GM19351 (cell line): ENCODE measurements around the gene ALK.

Source experiments
- ATAC-seq: cut with Tn5 transposase; IDR thresholded peaks from one replicate; pipeline ENCODE4 v1.9.1; 2021; ENCODE audit warnings: mild to moderate bottlenecking, moderate library complexity; ENCODE audit not compliant: unreplicated experiment

The ALK gene

GRCh38 chr2:29921560-29921915 is at the start of gene ALK:
Gene ALK (minus strand): TSS chr2:29921586. CDS start chr2:29920659, 927 bp downstream.
- ATAC-seq = no peak

- no peak for ATAC-seq
Observed at GRCh38 chr2:29966266-29966665, 44.9 kb upstream of the ALK start.

GRCh38 chr2:29963972-29964570 is 42.7 kb upstream of the ALK start:
- ATAC-seq = no peak

DNA sequence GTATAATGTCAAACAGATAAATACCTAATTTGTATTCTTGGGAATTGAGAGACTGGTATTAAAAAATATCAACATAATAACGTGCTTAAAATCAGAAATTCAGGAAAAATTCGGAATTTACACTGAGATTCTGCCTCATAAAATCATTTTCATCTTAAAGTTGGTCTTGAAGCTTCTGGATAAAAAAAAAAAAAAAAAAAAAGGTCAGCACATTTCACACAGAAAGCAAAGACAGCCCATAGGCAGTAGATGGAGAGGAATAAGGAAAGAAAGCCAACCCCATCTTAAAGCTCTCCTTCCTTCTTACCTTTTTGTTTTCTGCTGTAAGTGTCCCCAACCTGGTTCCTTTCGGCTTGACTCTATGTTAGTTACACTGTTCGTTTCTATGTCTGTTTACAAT is 41.5 kb upstream of the ALK start:
- ATAC-seq = no peak

GRCh38 chr2:29954316-29954715 is 32.9 kb upstream of the ALK start:
- ATAC-seq = no peak

- no peak for ATAC-seq
Observed at GRCh38 chr2:29952973-29953372, 31.6 kb upstream of the ALK start.

DNA sequence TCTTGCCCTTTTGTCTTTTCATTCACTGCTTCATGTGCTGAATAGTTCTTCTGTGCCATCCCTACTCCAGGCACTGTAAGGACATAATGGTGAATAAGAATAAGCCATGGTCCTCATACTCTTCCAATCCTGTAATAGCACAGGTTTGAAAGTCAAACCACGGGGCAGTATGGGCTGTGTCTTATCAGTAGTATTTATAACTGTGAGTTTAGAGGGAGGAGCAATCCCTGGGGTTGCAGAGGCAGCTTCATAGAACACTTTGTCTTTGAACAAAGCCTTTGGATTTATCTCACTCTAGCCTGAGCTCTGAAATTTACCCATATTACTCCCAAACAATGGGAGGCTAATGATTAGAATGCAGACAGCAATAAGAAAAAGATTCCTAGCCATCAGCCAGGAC is 30.2 kb upstream of the ALK start:
- no peak for ATAC-seq

GRCh38 chr2:29950481-29950880 is 29.1 kb upstream of the ALK start:
- no peak for ATAC-seq

GRCh38 chr2:29949042-29949441 is 27.7 kb upstream of the ALK start:
- ATAC-seq = no peak

GRCh38 chr2:29946505-29946904 is 25.1 kb upstream of the ALK start:
- no peak for ATAC-seq

DNA sequence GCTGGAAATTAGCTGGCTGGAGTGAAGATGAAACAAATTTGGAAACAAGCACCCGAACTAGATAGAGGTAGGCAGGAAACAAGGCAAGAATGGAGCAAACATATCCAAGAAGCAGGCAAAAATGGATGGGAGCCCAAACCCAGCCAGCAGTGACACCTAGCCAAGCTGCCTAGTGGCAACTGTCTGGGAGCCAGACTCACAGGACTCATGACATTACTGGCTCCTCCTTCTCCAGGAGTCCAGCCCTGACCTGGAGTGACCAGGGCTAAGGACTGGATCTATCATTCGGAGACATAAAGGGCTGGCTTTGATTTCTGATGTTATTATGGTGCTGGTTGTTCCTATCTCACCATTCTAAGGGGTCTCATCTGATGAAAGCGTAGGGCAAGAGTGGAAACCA is 21.3 kb upstream of the ALK start:
- ATAC-seq = no peak

- no peak for ATAC-seq
Observed at GRCh38 chr2:29940706-29941105, 19.3 kb upstream of the ALK start.

- ATAC-seq = no peak
Observed at GRCh38 chr2:29936020-29936419, 14.6 kb upstream of the ALK start.

DNA sequence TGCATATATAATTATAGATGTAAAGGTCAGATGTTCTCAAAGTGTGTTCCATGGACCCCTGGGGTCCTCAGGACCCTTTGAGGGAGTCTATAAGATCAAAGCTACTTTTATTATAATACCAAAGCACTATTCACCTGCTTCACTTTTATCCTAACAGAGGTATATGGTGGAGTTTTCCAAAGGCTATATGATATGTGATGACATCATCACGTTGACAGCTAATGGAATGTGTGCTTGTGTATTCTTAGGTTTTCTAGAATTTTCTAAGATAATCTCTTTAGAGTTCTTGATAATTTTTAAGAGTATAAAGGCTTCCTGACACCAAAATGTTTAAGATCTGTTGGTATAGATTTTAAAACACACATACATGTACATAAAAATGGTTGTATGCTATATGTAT is 10.4 kb upstream of the ALK start:
- ATAC-seq = no peak

DNA sequence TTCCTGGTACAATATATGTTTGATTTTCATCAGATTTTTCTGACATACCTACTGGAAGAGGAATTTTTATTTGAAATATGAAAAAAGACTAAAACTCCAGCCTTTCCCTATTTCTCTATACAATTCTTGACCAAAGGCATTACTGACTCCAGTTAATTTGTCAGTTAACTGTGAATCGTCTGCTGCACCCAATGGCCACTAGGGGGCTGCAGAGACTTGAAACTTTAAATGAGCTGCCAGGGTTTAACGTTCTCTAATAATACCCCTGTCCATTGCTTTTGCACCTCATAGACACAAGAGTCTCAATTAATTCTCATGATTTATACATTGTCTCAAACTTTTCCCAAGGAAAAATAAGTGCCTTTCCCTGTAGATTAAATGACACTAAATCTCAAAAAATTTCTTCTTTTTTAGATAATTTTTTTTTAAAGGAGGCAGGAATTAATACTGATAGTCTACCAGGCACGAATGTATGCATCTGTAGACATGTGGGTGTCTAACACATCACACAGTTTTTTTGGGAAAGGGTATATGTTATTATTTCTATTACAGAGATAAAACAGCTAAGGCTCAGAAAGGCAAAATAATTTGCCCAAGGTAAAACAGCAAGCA is 1.8 kb upstream of the ALK start:
- ATAC-seq = peak; percentile 60

DNA sequence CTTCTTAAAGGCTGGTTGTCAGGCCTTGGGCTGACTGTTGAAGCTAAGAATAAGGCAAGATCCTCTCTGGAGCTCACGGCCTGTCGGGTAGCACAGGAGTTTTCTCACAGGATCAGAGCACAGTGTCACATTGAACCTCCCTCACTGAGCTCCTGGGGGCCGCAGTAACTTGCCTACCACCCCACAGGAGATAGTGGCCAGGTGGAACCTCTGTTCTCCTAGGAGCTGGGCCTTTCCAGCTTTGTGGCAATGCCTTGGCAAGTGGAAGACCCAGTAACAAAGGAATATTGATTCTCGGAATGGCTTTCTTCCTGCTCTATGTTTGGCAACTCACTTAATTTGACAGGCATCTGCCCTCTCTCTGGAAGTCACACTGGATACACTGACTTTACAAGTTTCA is 1.2 kb upstream of the ALK start:
- no peak for ATAC-seq

- ATAC-seq = no peak
Observed at GRCh38 chr2:29920631-29921559, 491 bp downstream of the ALK start.

GRCh38 chr2:29920130-29920577 is 1.2 kb downstream of the ALK start:
- no peak for ATAC-seq

GRCh38 chr2:29918941-29919340 is 2.4 kb downstream of the ALK start:
- ATAC-seq = no peak

- ATAC-seq = no peak
Observed at GRCh38 chr2:29917781-29918180, 3.6 kb downstream of the ALK start.

- ATAC-seq = no peak
Observed at GRCh38 chr2:29916571-29916970, 4.8 kb downstream of the ALK start.

DNA sequence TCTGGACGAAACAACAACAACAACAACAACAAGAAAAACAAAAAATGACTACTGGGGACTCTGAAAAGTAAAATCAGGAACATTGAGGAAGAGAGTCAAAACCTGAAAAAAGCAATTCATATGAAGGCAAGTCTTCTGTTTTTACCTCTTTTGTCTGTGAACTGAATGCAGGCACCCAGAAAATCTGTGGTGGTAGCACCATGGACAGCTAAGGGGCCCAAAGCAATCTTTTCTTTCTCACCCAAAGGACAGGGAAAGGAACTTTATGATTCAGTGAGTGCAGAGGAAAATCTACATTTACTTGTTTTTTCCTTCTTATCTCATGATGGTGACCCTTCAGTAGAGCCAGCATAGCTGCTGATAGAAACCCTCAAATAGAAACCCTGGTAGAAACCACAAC is 10.4 kb downstream of the ALK start:
- ATAC-seq = no peak
